ENCODE data around the gene TENM3. TPM values are rescaled to one million over a fixed set of nuclear protein-coding genes. Genes with fewer than 3 reads are reported as not detected.

The TENM3 gene
- total and polyA plus RNA-seq, 2 donors (not counting 3 experiments of a cell fraction or from before 2014, with no cell fraction given) = 3.2 to 6.2 TPM

GRCh38 chr4:182258441-182259000 is 15.3 kb downstream of the TENM3 start:
- Histone ChIP-seq H2AFZ (ENCODE audit: low read depth, low read length) (no peak overlapping the region), H3K9me3 (replicated peaks; ENCODE audit: control insufficient read depth, insufficient read depth, low read length) (no peaks in the 10 kb centered on the region), H3K79me2 (ENCODE audit: control insufficient read depth, insufficient read depth, low read length) (no peaks in the 10 kb centered on the region), H3K36me3 (ENCODE audit: control insufficient read depth in 2 of 2, extremely low read depth in 1 of 2, insufficient read depth in 2 of 2, low read length in 2 of 2) (no peaks in the 10 kb centered on the region), H3K4me2 (ENCODE audit: insufficient read depth, low read length) (no peak overlapping the region), H4K20me1 (replicated peaks; ENCODE audit: control insufficient read depth, extremely low read depth, insufficient read depth, low read length) (no peaks in the 10 kb centered on the region), H3K4me1 (ENCODE audit: control insufficient read depth, extremely low read depth, insufficient read depth, low read length) (no peaks in the 10 kb centered on the region), H3K9me1 (replicated peaks; ENCODE audit: control insufficient read depth, extremely low read depth, insufficient read depth, low read length) (no peaks in the 10 kb centered on the region), H3K27me3 (ENCODE audit: control insufficient read depth in 2 of 2, insufficient read depth in 2 of 2, low read length in 2 of 2) (no peaks in the 10 kb centered on the region), H3K9ac (replicated peaks; ENCODE audit: extremely low read depth, insufficient read depth, low read length) (no peak overlapping the region), H3K4me3 (replicated peaks in 1 of 3; ENCODE audit: insufficient read depth in 1 of 3, low read depth in 1 of 3, low read length in 3 of 3) (no peak overlapping the region), H3K27ac (ENCODE audit: insufficient read depth, low read depth, low read length) (no peak overlapping the region)
- intact Hi-C loops (cut with micrococcal nuclease) (no loop called here), dilution Hi-C loops (cut with MboI; ENCODE audit: extremely low pct_ligation_motif_present, low sequenced_read_pairs) (no loop called here)
- ChIA-PET POLR2A (no interaction called here), CTCF (no interaction called here)
- BruUV-seq (replicated peaks) = no TSS peak
- TF ChIP-seq POLR2A (IDR thresholded peaks at IDR 0.05; ENCODE audit: low read depth, low read length) = no peak
- no peak for TF ChIP-seq POLR2AphosphoS5 (IDR thresholded peaks at IDR 0.05; ENCODE audit: insufficient read depth, low read depth, low read length)
- no peak for TF ChIP-seq MAX (IDR thresholded peaks at IDR 0.05; ENCODE audit: insufficient read depth, insufficient read length)
- TF ChIP-seq MYC (IDR thresholded peaks at IDR 0.05; ENCODE audit: low read depth, low read length) = no peak
- TF ChIP-seq GATA2 (IDR thresholded peaks at IDR 0.05; ENCODE audit: insufficient read depth, insufficient read length, low read depth, low read length) = no peak
- TF ChIP-seq CTCF (IDR thresholded peaks at IDR 0.05; ENCODE audit: extremely low read depth in 1 of 2, insufficient read depth in 1 of 2, low read depth in 1 of 2, low read length in 2 of 2) = no peak
- TF ChIP-seq EZH2 (IDR thresholded peaks at IDR 0.05; ENCODE audit: borderline replicate concordance, low read depth, low read length, severe bottlenecking) = no peak
- TF ChIP-seq FOS (IDR thresholded peaks at IDR 0.05; ENCODE audit: borderline replicate concordance, insufficient read depth, low read length) = no peak
- TF ChIP-seq JUN (IDR thresholded peaks at IDR 0.05; ENCODE audit: borderline replicate concordance, insufficient read depth, insufficient read length, low read depth) = no peak
- FAIRE-seq = no peak
- no peak for DNase-seq (ENCODE audit: low read depth, low spot score)
